ENCODE measurements around the gene LTBP1.

GRCh38 chr2:33115196-33115595 is 168.4 kb downstream of the LTBP1 start:
- no peak for TF ChIP-seq POLR2AphosphoS5 (IDR thresholded peaks at IDR 0.05)
- TF ChIP-seq CTCF (IDR thresholded peaks at IDR 0.05): no peak
- no peak for TF ChIP-seq POLR2A (IDR thresholded peaks at IDR 0.05)

All from breast epithelium (tissue), 3 donors.